ENCODE results near the gene CCDC141. TPM values are rescaled to one million over a fixed set of nuclear protein-coding genes. Genes with fewer than 3 reads are reported as not detected.
A peak's percentile ranks its signal among the peaks of the same experiment; 100 is the strongest.

The CCDC141 gene
- total RNA-seq, 1 donor from 2014 or later: 4.0 TPM

DNA sequence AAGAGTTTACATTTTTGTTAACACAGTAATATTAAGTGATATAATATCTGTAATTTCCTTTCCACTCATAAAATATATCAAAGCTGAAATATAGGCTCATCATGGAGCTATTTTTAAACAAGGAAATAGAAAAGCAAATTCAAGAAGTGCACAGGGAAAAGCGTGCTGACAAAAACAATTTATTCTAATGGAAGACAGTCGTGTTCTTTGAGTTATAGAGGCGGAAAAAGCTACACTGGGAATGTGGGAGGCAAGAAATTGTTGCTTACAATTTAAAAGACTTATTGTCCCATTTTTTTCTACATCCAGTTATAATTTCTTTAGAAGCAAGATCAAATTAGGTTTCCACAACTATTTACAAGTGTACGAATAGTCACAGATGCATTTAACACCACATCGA is 239.5 kb downstream of the CCDC141 start:
- TF ChIP-seq, protein P1, sequence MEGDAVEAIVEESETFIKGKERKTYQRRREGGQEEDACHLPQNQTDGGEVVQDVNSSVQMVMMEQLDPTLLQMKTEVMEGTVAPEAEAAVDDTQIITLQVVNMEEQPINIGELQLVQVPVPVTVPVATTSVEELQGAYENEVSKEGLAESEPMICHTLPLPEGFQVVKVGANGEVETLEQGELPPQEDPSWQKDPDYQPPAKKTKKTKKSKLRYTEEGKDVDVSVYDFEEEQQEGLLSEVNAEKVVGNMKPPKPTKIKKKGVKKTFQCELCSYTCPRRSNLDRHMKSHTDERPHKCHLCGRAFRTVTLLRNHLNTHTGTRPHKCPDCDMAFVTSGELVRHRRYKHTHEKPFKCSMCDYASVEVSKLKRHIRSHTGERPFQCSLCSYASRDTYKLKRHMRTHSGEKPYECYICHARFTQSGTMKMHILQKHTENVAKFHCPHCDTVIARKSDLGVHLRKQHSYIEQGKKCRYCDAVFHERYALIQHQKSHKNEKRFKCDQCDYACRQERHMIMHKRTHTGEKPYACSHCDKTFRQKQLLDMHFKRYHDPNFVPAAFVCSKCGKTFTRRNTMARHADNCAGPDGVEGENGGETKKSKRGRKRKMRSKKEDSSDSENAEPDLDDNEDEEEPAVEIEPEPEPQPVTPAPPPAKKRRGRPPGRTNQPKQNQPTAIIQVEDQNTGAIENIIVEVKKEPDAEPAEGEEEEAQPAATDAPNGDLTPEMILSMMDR (conservative IDR thresholded peaks at IDR 0.05): no peak
- Mint-ChIP-seq H3K4me3 (no peak overlapping the region), H3K4me1 (ENCODE audit: unreplicated experiment) (no peaks in the 10 kb centered on the region), H3K27ac (no peak overlapping the region), H3K9me3 (no peaks in the 10 kb centered on the region), H3K36me3 (no peaks in the 10 kb centered on the region), H3K27me3 (peaks cover 3% of the 10 kb centered on the region)
- DNase-seq (ENCODE audit: extremely low spot score, unreplicated experiment): no peak

DNA sequence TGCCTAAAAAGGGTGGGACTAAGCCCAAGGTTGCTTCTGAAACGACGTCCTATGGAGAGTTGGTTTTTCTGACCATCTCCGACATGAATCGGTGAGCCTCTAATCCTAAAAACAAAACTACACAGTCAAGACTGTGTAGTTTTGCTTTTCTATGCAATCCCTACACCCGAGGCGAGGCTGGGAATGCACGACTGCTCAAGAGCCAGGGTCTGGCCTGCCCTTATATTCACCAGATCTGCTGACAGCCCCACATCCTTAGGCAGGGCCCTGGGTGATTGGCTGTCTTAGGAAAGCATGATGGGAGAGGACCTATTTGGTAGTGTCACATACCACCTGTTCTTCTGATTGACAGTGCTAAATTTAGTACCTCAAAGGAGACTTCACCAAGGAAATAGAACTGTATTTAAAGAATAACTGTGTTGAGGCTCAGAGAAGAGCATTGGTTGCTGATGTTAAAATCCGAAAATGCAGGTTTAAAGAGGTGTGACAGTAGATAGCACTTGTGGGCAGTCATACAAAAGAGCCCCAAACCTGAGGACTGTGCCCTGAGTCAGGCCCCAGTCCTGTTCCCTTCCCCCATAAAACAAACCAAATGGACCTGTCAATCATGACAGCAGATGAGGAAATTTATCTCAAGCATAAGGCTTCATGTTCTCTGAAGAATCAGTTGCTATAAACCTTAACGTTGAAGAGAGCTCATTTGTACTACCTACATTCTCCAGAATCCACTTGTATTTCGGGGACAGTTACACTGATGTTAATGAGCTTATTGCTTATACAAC is 242.5 kb downstream of the CCDC141 start, which contains the start of gene TTN:
TSS of gene TTN (minus strand) at position 197 of the 782 bp plus-strand sequence. CDS start 2,781 bp downstream, outside the sequence.
- Mint-ChIP-seq H3K27ac (no peak within 1 kb of the TSS), H3K36me3 (no peaks in the 10 kb centered on the region), H3K27me3 (peaks cover 4% of the 10 kb centered on the region), H3K4me1 (ENCODE audit: unreplicated experiment) (no peaks in the 10 kb centered on the region), H3K4me3 (no peak within 1 kb of the TSS), H3K9me3 (no peaks in the 10 kb centered on the region)
- TF ChIP-seq, protein P1 (conservative IDR thresholded peaks at IDR 0.05): no peak
- DNase-seq (ENCODE audit: extremely low spot score, unreplicated experiment): no peak

DNA sequence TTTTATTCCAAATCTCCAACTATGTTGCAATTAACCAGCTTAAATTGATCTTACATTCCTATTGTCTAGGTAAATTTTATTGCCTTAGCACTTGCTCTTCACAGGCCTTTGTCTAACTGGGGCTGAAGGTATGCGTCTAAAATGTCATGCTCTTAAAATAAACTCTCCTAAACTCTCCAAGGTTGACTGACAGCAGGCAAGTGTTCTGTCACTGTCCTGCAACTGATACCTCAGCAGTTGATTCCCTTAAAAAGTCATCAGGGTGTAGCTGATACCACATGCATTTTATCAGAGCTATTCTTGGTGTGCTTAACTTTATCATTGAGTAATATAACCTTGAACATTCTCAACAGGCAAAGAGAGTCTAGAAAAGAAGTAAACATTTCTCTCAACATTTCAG is 243.4 kb downstream of the CCDC141 start:
- TF ChIP-seq, protein P1 (conservative IDR thresholded peaks at IDR 0.05): no peak
- Mint-ChIP-seq H3K36me3 (no peaks in the 10 kb centered on the region), H3K27me3 (peaks cover 4% of the 10 kb centered on the region), H3K4me3 (no peak overlapping the region), H3K27ac (no peak overlapping the region), H3K9me3 (no peaks in the 10 kb centered on the region), H3K4me1 (ENCODE audit: unreplicated experiment) (no peaks in the 10 kb centered on the region)
- no peak for DNase-seq (ENCODE audit: extremely low spot score, unreplicated experiment)

DNA sequence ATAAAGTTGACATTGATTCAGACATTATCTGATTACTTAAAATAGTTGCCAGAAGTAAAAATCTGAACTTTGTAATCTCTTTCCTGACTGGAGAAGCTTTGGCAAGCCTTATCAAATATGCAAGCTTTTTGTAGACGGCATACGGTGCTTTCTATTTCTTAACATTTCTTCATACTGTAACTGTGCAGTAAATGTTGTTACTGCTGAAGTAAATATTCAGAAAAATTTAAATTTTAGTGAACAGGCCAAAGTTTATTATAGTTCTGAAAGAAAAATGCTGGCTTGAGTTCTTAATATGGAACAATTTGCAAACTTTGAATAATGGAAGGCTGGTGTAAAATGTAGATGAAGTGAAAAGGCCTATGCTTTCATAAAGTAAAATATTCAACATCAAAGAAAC is 244.5 kb downstream of the CCDC141 start:
- TF ChIP-seq, protein P1 (conservative IDR thresholded peaks at IDR 0.05): no peak
- no peaks in the 10 kb centered on the region for H3K4me1 Mint-ChIP-seq (ENCODE audit: unreplicated experiment)
- no peaks in the 10 kb centered on the region for H3K9me3 Mint-ChIP-seq
- H3K27ac Mint-ChIP-seq: no peak overlapping the region
- peaks cover 4% of the 10 kb centered on the region for H3K27me3 Mint-ChIP-seq
- H3K4me3 Mint-ChIP-seq: no peak overlapping the region
- no peak for DNase-seq (ENCODE audit: extremely low spot score, unreplicated experiment)
- no peaks in the 10 kb centered on the region for H3K36me3 Mint-ChIP-seq

DNA sequence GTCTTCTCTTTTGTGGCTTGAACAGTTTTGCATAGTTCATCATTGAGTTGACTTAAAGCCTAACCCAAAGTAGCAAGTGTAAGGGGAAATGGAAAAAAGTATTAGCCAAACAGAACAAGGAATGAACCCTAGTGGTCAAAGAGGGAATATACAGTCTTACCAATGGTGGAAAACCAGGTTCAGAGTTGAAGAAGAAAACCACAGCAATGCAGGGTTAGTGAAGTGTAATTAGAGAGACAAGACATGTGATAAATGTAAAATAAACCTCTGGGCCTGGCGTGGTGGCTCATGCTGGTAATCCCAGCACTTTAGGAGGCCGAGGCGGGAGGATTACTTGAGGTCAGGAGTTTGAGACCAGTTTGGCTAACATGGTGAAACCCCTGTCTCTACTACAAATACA is 245.1 kb downstream of the CCDC141 start:
- H3K4me3 Mint-ChIP-seq: no peak overlapping the region
- peaks cover 4% of the 10 kb centered on the region for H3K27me3 Mint-ChIP-seq
- H3K27ac Mint-ChIP-seq: no peak overlapping the region

More for the DNA sequence above, 245.1 kb downstream of the CCDC141 start:
- Mint-ChIP-seq H3K4me1 (ENCODE audit: unreplicated experiment) (no peaks in the 10 kb centered on the region), H3K9me3 (no peaks in the 10 kb centered on the region), H3K36me3 (no peaks in the 10 kb centered on the region)
- DNase-seq (ENCODE audit: extremely low spot score, unreplicated experiment): no peak
- TF ChIP-seq, protein P1 (conservative IDR thresholded peaks at IDR 0.05): peak; percentile 75

Measured in type B pancreatic cell (in vitro differentiated cells).